CD14-positive monocyte (primary cell): ENCODE results near the gene LPGAT1. TPM values are rescaled to one million over a fixed set of nuclear protein-coding genes. Genes with fewer than 3 reads are reported as not detected.

ENCODE experiments used
- DNase-seq, 3 donors: peaks; one replicate each; pipeline ENCODE4 v3.0.0-alpha.2; 2011 to 2022
- H2AFZ ChIP-seq: 2 replicates; pipeline ENCODE4 v1.6.0; 2012; ENCODE audit warnings: mild to moderate bottlenecking, low read depth, low read length, inconsistent platforms; ENCODE audit not compliant: insufficient read depth, poor library complexity, severe bottlenecking
- H3K27ac ChIP-seq, 2 donors: 1 replicate in 1 of 2; 2 replicates in 1 of 2; pipeline ENCODE4 v1.5.1; 2012 to 2013; ENCODE audit warnings: low read length in 2 of 2, control low read depth in 1 of 2, inconsistent platforms in 1 of 2, low read depth in 1 of 2, mild to moderate bottlenecking in 1 of 2
- H3K27me3 ChIP-seq, 2 donors: one replicate each; pipeline versions ENCODE4 v1.6.0 to v1.6.1; 2011 to 2013; ENCODE audit warnings: low read length in 2 of 2; ENCODE audit not compliant: control insufficient read depth in 2 of 2, insufficient read depth in 2 of 2
- H3K36me3 ChIP-seq, 2 donors: replicated peaks in 1 of 2; 1 replicate in 1 of 2; 2 replicates in 1 of 2; pipeline versions ENCODE4 v1.5.1 to v1.6.1; 2012 to 2013; ENCODE audit warnings: low read length in 2 of 2, control low read depth in 1 of 2, inconsistent platforms in 1 of 2, mild to moderate bottlenecking in 1 of 2; ENCODE audit not compliant: insufficient read depth in 2 of 2, control insufficient read depth in 1 of 2
- H3K4me1 ChIP-seq, 2 donors: 1 replicate in 1 of 2; 2 replicates in 1 of 2; pipeline versions ENCODE4 v1.5.1 to v1.6.1; 2012 to 2013; ENCODE audit warnings: low read length in 2 of 2, control low read depth in 1 of 2, inconsistent platforms in 1 of 2, mild to moderate bottlenecking in 1 of 2, moderate library complexity in 1 of 2; ENCODE audit not compliant: insufficient read depth in 2 of 2, control insufficient read depth in 1 of 2
- H3K4me2 ChIP-seq: replicated peaks from 2 replicates; pipeline ENCODE3; 2012; ENCODE audit warnings: low read length, moderate library complexity, mild to moderate bottlenecking; ENCODE audit not compliant: poor library complexity, severe bottlenecking; ENCODE audit errors: extremely low read depth
- H3K4me3 ChIP-seq, 3 experiments: fragments of 200-600 bp in 1 of 3; sonication (generic) in 1 of 3; replicated peaks in 1 of 3; 1 replicate in 2 of 3; 2 replicates in 1 of 3; pipeline ENCODE4 v1.5.1; 2011 to 2013; ENCODE audit warnings: low read length in 3 of 3, mild to moderate bottlenecking in 3 of 3, control low read depth in 2 of 3, low read depth in 2 of 3, inconsistent platforms in 1 of 3, moderate library complexity in 1 of 3
- H3K79me2 ChIP-seq: 2 replicates; pipeline ENCODE4 v1.6.0; 2012; ENCODE audit warnings: mild to moderate bottlenecking, control low read depth, inconsistent platforms, low read length, moderate library complexity; ENCODE audit not compliant: insufficient read depth
- H3K9ac ChIP-seq: 2 replicates; pipeline ENCODE4 v1.6.0; 2017; ENCODE audit warnings: low read length, mild to moderate bottlenecking; ENCODE audit not compliant: insufficient read depth, poor library complexity, severe bottlenecking
- H3K9me3 ChIP-seq, 2 donors: replicated peaks in 1 of 2; 1 replicate in 1 of 2; 2 replicates in 1 of 2; pipeline versions ENCODE4 v1.5.1 to v1.6.1; 2012 to 2013; ENCODE audit warnings: low read length in 2 of 2, control low read depth in 1 of 2; ENCODE audit not compliant: control insufficient read depth in 1 of 2, insufficient read depth in 1 of 2
- H4K20me1 ChIP-seq: 2 replicates; pipeline ENCODE4 v1.6.0; 2012; ENCODE audit warnings: mild to moderate bottlenecking, low read length, control low read depth, moderate library complexity; ENCODE audit not compliant: insufficient read depth
- H3K27ac Mint-ChIP-seq, 7 donors: one replicate each; pipeline ENCODE4 v1.8.0; 2020; ENCODE audit warnings: mild to moderate bottlenecking in 7 of 7, mixed read lengths in 7 of 7, moderate library complexity in 6 of 7, inconsistent platforms in 2 of 7
- H3K27me3 Mint-ChIP-seq, 3 donors: one replicate each; pipeline ENCODE4 v1.8.0; 2021 to 2022; ENCODE audit warnings: low read depth in 3 of 3, mild to moderate bottlenecking in 3 of 3, mixed read lengths in 3 of 3, moderate library complexity in 3 of 3, inconsistent platforms in 1 of 3
- H3K36me3 Mint-ChIP-seq, 2 donors: one replicate each; pipeline ENCODE4 v1.8.0; 2020; ENCODE audit warnings: mixed read lengths in 2 of 2, inconsistent platforms in 1 of 2, mild to moderate bottlenecking in 1 of 2
- H3K4me1 Mint-ChIP-seq: one replicate; pipeline ENCODE4 v1.8.0; 2020; ENCODE audit warnings: mild to moderate bottlenecking, mixed read lengths
- H3K4me3 Mint-ChIP-seq, 2 donors: one replicate each; pipeline ENCODE4 v1.8.0; 2020; ENCODE audit warnings: mild to moderate bottlenecking in 2 of 2, mixed read lengths in 2 of 2, moderate library complexity in 1 of 2
- H3K9me3 Mint-ChIP-seq, 7 donors: one replicate each; pipeline ENCODE4 v1.8.0; 2020 to 2022; ENCODE audit warnings: mixed read lengths in 7 of 7, mild to moderate bottlenecking in 6 of 7, moderate library complexity in 6 of 7, inconsistent platforms in 2 of 7
- WGBS: methylation state at CpG from one replicate; pipeline ENCODE4 v1.1.5; 2013; ENCODE audit warnings: missing lambda C conversion rate; ENCODE audit not compliant: insufficient coverage; 5-methylcytosine and 5-hydroxymethylcytosine counted together
- intact Hi-C, 2 donors: fragments of 100-400 bp; cut with micrococcal nuclease; formaldehyde crosslinking; loops; one replicate each; pipeline versions ENCODE4 v1.15.0 to v1.15.1; 2023
- polyA plus RNA-seq, 3 donors: library from polyadenylated mRNA; depleted of rRNA in 1 of 3; unstranded in 2 of 3; stranded (reverse) in 1 of 3; fragments of 300-500 nt in 2 of 3; fragments of >200 nt in 1 of 3; fragmentation: Illumina TruSeq in 2 of 3; gene quantifications; 1 replicate in 2 of 3; 2 replicates in 1 of 3; pipeline ENCODE4 v1.2.3, GENCODE V29; 2012 to 2021
- TF ChIP-seq, protein P1 (sequence below): fragments of 200-600 bp; IDR thresholded peaks from one replicate; pipeline ENCODE4 v1.8.0; 2022; ENCODE audit warnings: antibody characterized with exemption, mild to moderate bottlenecking

The LPGAT1 gene
- polyA plus RNA-seq, 3 donors = 19.5 to 52.1 (median 40.2) TPM

DNA sequence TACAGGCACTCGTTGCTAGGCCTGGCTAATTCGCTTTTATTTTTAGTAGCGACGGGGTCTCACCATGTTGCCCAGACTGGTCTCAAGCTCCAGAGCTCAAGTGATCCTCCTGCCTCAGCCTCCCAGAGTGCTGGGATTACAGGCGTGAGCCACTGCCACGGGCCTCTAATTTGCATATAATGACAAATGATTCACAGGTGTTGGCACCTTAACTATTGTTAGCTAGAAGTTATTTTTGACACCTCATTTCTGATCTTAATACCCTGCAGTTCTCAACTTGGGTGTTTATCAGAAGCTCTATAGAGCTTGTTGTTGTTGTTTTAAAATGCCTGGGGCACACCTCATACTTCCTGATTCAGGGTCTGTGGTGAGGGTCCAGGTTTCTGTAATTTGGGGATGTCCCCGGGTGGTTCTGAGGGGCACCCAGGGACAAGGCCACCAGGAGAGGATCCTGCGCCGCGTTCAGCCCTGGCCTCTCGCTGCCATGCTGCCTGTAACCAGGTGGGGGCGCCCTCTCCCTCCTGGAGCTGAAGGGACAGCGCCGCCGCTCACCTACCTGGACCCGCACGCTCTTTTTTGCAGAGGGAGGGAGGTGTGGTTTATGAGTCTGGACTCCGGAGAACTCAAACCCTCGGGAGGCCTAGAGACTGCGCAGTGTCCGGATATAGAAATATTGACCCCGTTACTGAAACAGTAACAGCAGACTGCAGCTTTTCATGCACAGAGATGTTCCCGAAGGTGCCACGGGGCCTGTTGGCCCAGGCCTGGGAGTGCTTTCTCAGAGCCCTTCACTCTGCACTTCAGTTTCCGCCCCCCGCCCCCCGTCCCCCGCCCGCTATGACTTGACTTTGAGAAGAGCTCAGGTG, 132.2 kb downstream of the LPGAT1 start:
- Histone ChIP-seq H3K79me2 (no peaks in the 10 kb centered on the region), H3K4me1 (peaks cover 4 to 15% of the 10 kb centered on the region in 2 donors), H3K4me3 (peak overlapping the region in 1 of 3 experiments; percentile 55), H2AFZ (peak overlapping the region; percentile 61), H3K4me2 (peak overlapping the region; percentile 59), H4K20me1 (no peaks in the 10 kb centered on the region), H3K36me3 (no peaks in the 10 kb centered on the region), H3K9ac (no peak overlapping the region), H3K27me3 (no peaks in the 10 kb centered on the region), H3K27ac (no peak overlapping the region), H3K9me3 (peaks cover 8 to 9% of the 10 kb centered on the region in 2 donors)
- DNase-seq = peak; percentile 45 to 59 (median 55)
- H3K4me1 Mint-ChIP-seq = peaks cover 16% of the 10 kb centered on the region
- peaks cover 6 to 16% (median 7%) of the 10 kb centered on the region in 3 donors for H3K27me3 Mint-ChIP-seq
- no peak overlapping the region for H3K27ac Mint-ChIP-seq
- H3K36me3 Mint-ChIP-seq = peaks cover 0 to 6% of the 10 kb centered on the region in 2 donors
- H3K4me3 Mint-ChIP-seq = peak overlapping the region; percentile 65 to 84
- 9% methylated on average over 14 of the region's 29 CpGs for WGBS
- H3K9me3 Mint-ChIP-seq = peaks cover 3 to 12% (median 10%) of the 10 kb centered on the region in 7 donors
- TF ChIP-seq, protein P1, sequence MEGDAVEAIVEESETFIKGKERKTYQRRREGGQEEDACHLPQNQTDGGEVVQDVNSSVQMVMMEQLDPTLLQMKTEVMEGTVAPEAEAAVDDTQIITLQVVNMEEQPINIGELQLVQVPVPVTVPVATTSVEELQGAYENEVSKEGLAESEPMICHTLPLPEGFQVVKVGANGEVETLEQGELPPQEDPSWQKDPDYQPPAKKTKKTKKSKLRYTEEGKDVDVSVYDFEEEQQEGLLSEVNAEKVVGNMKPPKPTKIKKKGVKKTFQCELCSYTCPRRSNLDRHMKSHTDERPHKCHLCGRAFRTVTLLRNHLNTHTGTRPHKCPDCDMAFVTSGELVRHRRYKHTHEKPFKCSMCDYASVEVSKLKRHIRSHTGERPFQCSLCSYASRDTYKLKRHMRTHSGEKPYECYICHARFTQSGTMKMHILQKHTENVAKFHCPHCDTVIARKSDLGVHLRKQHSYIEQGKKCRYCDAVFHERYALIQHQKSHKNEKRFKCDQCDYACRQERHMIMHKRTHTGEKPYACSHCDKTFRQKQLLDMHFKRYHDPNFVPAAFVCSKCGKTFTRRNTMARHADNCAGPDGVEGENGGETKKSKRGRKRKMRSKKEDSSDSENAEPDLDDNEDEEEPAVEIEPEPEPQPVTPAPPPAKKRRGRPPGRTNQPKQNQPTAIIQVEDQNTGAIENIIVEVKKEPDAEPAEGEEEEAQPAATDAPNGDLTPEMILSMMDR = peak; percentile 98
- intact Hi-C loops = loop anchor here in 1 of 2 donors (2.0 kb wide), 1 partner anchor 132 kb away; the partner anchor contains the start of gene LPGAT1

DNA sequence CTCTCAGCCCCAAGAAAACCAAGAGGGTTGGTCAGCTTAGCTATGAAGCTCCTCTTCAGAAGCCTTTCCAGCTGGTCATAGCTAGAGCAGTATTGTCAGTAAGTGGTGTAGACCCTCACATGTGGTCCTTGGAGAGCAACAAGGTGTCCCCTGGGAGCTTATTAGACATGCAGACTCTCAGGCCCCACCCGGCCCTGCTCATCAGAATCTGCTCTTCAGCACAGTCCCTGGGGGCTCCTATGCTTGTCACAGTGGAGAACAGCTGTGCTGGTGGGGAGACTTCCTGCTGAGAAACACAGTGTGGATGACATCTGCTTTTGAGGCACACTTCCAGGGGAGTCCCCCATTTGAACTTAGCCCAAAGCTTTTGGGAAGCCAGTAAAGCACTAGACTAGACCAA, 133.2 kb downstream of the LPGAT1 start:
- H3K4me2 ChIP-seq = no peak overlapping the region
- Mint-ChIP-seq H3K4me3 (no peak overlapping the region), H3K27me3 (peaks cover 5 to 16% (median 6%) of the 10 kb centered on the region in 3 donors), H3K9me3 (peaks cover 3 to 12% (median 11%) of the 10 kb centered on the region in 7 donors), H3K27ac (no peak overlapping the region), H3K4me1 (peaks cover 13% of the 10 kb centered on the region), H3K36me3 (peaks cover 0 to 6% of the 10 kb centered on the region in 2 donors)
- TF ChIP-seq, protein P1 = no peak
- H3K9me3 ChIP-seq = peaks cover 8 to 9% of the 10 kb centered on the region in 2 donors
- no peak overlapping the region for H3K27ac ChIP-seq
- H3K4me3 ChIP-seq = no peak overlapping the region
- DNase-seq = no peak
- no peaks in the 10 kb centered on the region for H4K20me1 ChIP-seq
- H3K27me3 ChIP-seq = no peaks in the 10 kb centered on the region
- no peaks in the 10 kb centered on the region for H3K36me3 ChIP-seq
- no peaks in the 10 kb centered on the region for H3K79me2 ChIP-seq
- intact Hi-C loops = no loop called here
- peaks cover 4 to 10% of the 10 kb centered on the region in 2 donors for H3K4me1 ChIP-seq
- no peak overlapping the region for H3K9ac ChIP-seq
- H2AFZ ChIP-seq = no peak overlapping the region
- WGBS = 88% methylated on average over 1 of the region's 1 CpG
